IMR-90 (cell line): ENCODE results near the gene RYR2. TPM values are rescaled to one million over a fixed set of nuclear protein-coding genes. Genes with fewer than 3 reads are reported as not detected.

ENCODE experiments used
- ATAC-seq: fragments of 200-7000 bp; cut with Tn5 transposase; 2 replicates; pipeline ENCODE4 v1.9.1; 2020; ENCODE audit warnings: low read depth, mild to moderate bottlenecking, moderate library complexity
- BruUV-seq: library from RNA; stranded (reverse); fragments of 400-500 nt; replicated peaks from 2 replicates; lab custom pipeline; 2021; lab: Mats Ljungman, UMichigan
- CTCF ChIA-PET: fragments of 300-600 bp; formaldehyde crosslinking; extraction: SDS; loops from one replicate; lab custom pipeline; 2021; ENCODE audit warnings: antibody characterized with exemption; lab: Yijun Ruan, JAX
- POLR2A ChIA-PET: fragments of 300-600 bp; sonication (Branson Sonifier 250); formaldehyde crosslinking; loops from one replicate; lab custom pipeline; 2022; ENCODE audit warnings: antibody characterized with exemption; ENCODE audit not compliant: unreplicated experiment; lab: Charles Lee
- DNase-seq: peaks from one replicate; pipeline ENCODE4 v3.0.0; 2013
- H2AFZ ChIP-seq: replicated peaks from 2 replicates; pipeline ENCODE3; 2013; ENCODE audit warnings: low read length, mild to moderate bottlenecking; ENCODE audit not compliant: poor library complexity
- H2AK5ac ChIP-seq: 2 replicates; pipeline ENCODE4 v1.6.1; 2013; ENCODE audit warnings: low read depth, low read length, inconsistent platforms
- H2AK9ac ChIP-seq: replicated peaks from 2 replicates; pipeline ENCODE3; 2013; ENCODE audit warnings: mild to moderate bottlenecking, low read depth, low read length, moderate library complexity; ENCODE audit not compliant: poor library complexity
- H2BK120ac ChIP-seq: 2 replicates; pipeline ENCODE4 v1.6.1; 2013; ENCODE audit warnings: low read depth, low read length, inconsistent platforms
- H2BK15ac ChIP-seq: 3 replicates; pipeline ENCODE4 v1.6.1; 2013; ENCODE audit warnings: low read depth, low read length, inconsistent platforms
- H2BK20ac ChIP-seq: 2 replicates; pipeline ENCODE4 v1.6.1; 2013; ENCODE audit warnings: low read depth, mild to moderate bottlenecking, inconsistent platforms, low read length, moderate library complexity
- H2BK5ac ChIP-seq: 2 replicates; pipeline ENCODE4 v1.6.1; 2013; ENCODE audit warnings: mild to moderate bottlenecking, low read depth, low read length, inconsistent platforms; ENCODE audit not compliant: poor library complexity, severe bottlenecking
- H3K14ac ChIP-seq: replicated peaks from 2 replicates; pipeline ENCODE4 v1.6.1; 2013; ENCODE audit warnings: low read depth, low read length, inconsistent platforms
- H3K18ac ChIP-seq: 2 replicates; pipeline ENCODE4 v1.6.1; 2013; ENCODE audit warnings: low read depth, low read length, control low read depth
- H3K23ac ChIP-seq: 2 replicates; pipeline ENCODE4 v1.6.1; 2013; ENCODE audit warnings: low read depth, low read length, inconsistent platforms
- H3K27ac ChIP-seq: 2 replicates; pipeline ENCODE4 v1.5.1; 2013; ENCODE audit warnings: mild to moderate bottlenecking, control low read depth, low read length; ENCODE audit not compliant: insufficient read depth
- H3K27me3 ChIP-seq: 2 replicates; pipeline ENCODE4 v1.6.1; 2013; ENCODE audit warnings: low read length; ENCODE audit not compliant: control insufficient read depth, insufficient read depth
- H3K36me3 ChIP-seq: 2 replicates; pipeline ENCODE4 v1.6.1; 2013; ENCODE audit warnings: low read length, mixed read lengths; ENCODE audit not compliant: control insufficient read depth, insufficient read depth
- H3K4ac ChIP-seq: 2 replicates; pipeline ENCODE4 v1.6.1; 2013; ENCODE audit warnings: low read depth, low read length, inconsistent platforms
- H3K4me1 ChIP-seq: 2 replicates; pipeline ENCODE4 v1.6.1; 2013; ENCODE audit warnings: low read length, mixed read lengths; ENCODE audit not compliant: control insufficient read depth, insufficient read depth
- H3K4me2 ChIP-seq: 2 replicates; pipeline ENCODE4 v1.6.1; 2013; ENCODE audit warnings: low read depth, mild to moderate bottlenecking, control low read depth, low read length, moderate library complexity
- H3K4me3 ChIP-seq: 2 replicates; pipeline ENCODE4 v1.5.1; 2013; ENCODE audit warnings: low read depth, mild to moderate bottlenecking, control low read depth, low read length, moderate library complexity; ENCODE audit not compliant: insufficient read depth
- H3K56ac ChIP-seq: 2 replicates; pipeline ENCODE4 v1.6.1; 2013; ENCODE audit warnings: low read length, inconsistent platforms; ENCODE audit not compliant: insufficient read depth; ENCODE audit errors: extremely low read depth
- H3K79me1 ChIP-seq, 2 experiments: 2 replicates each; pipeline ENCODE4 v1.6.1; 2013; ENCODE audit warnings: low read length in 2 of 2, inconsistent platforms in 1 of 2, low read depth in 1 of 2
- H3K9ac ChIP-seq: 2 replicates; pipeline ENCODE4 v1.6.1; 2013; ENCODE audit warnings: low read depth, low read length, control low read depth
- H3K9me1 ChIP-seq: 2 replicates; pipeline ENCODE4 v1.6.1; 2013; ENCODE audit warnings: low read length, inconsistent platforms; ENCODE audit not compliant: insufficient read depth
- H3K9me3 ChIP-seq: 2 replicates; pipeline ENCODE4 v1.6.1; 2013; ENCODE audit warnings: low read length; ENCODE audit not compliant: control insufficient read depth, insufficient read depth
- H4K20me1 ChIP-seq: 2 replicates; pipeline ENCODE4 v1.6.1; 2013; ENCODE audit warnings: low read length, inconsistent platforms; ENCODE audit not compliant: insufficient read depth
- H4K5ac ChIP-seq: 2 replicates; pipeline ENCODE4 v1.6.1; 2013; ENCODE audit warnings: mild to moderate bottlenecking, low read depth, low read length, control low read depth
- H4K8ac ChIP-seq, 2 experiments: 2 replicates each; pipeline ENCODE4 v1.6.1; 2013; ENCODE audit warnings: low read depth in 2 of 2, low read length in 2 of 2, control low read depth in 1 of 2, inconsistent platforms in 1 of 2
- H4K91ac ChIP-seq: 2 replicates; pipeline ENCODE4 v1.6.1; 2013; ENCODE audit warnings: low read depth, low read length, inconsistent platforms; ENCODE audit not compliant: insufficient read depth
- CEBPB ChIP-seq: IDR thresholded peaks from 2 replicates; pipeline ENCODE4 v1.6.1; 2012; ENCODE audit warnings: low read depth, low read length, improper control_type of control experiment
- CHD1 ChIP-seq: IDR thresholded peaks from 2 replicates; pipeline ENCODE4 v1.6.1; 2012; ENCODE audit warnings: low read depth, low read length, improper control_type of control experiment
- MAFK ChIP-seq: IDR thresholded peaks from 2 replicates; pipeline ENCODE4 v1.6.1; 2012; ENCODE audit warnings: low read depth, low read length, improper control_type of control experiment
- MAZ ChIP-seq: IDR thresholded peaks from 2 replicates; pipeline ENCODE4 v1.6.1; 2012; ENCODE audit warnings: low read depth, mild to moderate bottlenecking, low read length, improper control_type of control experiment, moderate library complexity, borderline replicate concordance
- MXI1 ChIP-seq: IDR thresholded peaks from 2 replicates; pipeline ENCODE4 v1.6.1; 2012; ENCODE audit warnings: low read depth, mild to moderate bottlenecking, low read length, moderate library complexity, borderline replicate concordance
- NFE2L2 ChIP-seq: fragments of 150-350 bp; IDR thresholded peaks from 2 replicates; pipeline ENCODE4 v1.6.1; 2016; ENCODE audit warnings: low read depth, mild to moderate bottlenecking, low read length
- RCOR1 ChIP-seq: IDR thresholded peaks from 2 replicates; pipeline ENCODE4 v1.6.1; 2012; ENCODE audit warnings: mild to moderate bottlenecking, low read length, improper control_type of control experiment; ENCODE audit not compliant: insufficient replicate concordance
- RFX5 ChIP-seq: IDR thresholded peaks from 2 replicates; pipeline ENCODE4 v1.8.0; 2012; ENCODE audit warnings: low read depth, mild to moderate bottlenecking, low read length, moderate library complexity
- WGBS, 2 experiments: methylation state at CpG; one replicate each; pipeline versions ENCODE4 v1.1.5 to v1.1.7; 2013; ENCODE audit warnings: missing lambda C conversion rate in 2 of 2; ENCODE audit not compliant: insufficient read length in 1 of 2; ENCODE audit errors: extremely low coverage in 2 of 2; 5-methylcytosine and 5-hydroxymethylcytosine counted together
- dilution Hi-C: fragments of 300-500 bp; cut with HindIII; formaldehyde crosslinking; loops from one replicate; pipeline ENCODE4 v1.14.3; 2018; ENCODE audit warnings: low sequenced_read_pairs; ENCODE audit not compliant: unreplicated experiment
- in situ Hi-C: fragments of 300-500 bp; cut with MboI; formaldehyde crosslinking; loops from 3 replicates; pipeline ENCODE4 v1.14.3; 2019; ENCODE audit warnings: low sequenced_read_pairs, inconsistent platforms, mixed read lengths
- intact Hi-C: fragments of 100-400 bp; cut with micrococcal nuclease; formaldehyde crosslinking; loops from 2 replicates; pipeline ENCODE4 v1.10.0; 2022
- polyA plus RNA-seq, 3 experiments: library from polyadenylated mRNA; depleted of rRNA; stranded (reverse); fragments of >200 nt; gene quantifications; 2 replicates each; pipeline ENCODE4 v1.2.3, GENCODE V29; 2012; ENCODE audit warnings: low replicate concordance in 1 of 3
- total RNA-seq: library from RNA; depleted of rRNA; stranded (reverse); fragments of >200 nt; gene quantifications from 2 replicates; pipeline ENCODE4 v1.2.3, GENCODE V29; 2012
- TF ChIP-seq, protein P1 (sequence below): conservative IDR thresholded peaks from 2 replicates; pipeline ENCODE4 v1.5.1; 2012; ENCODE audit warnings: mild to moderate bottlenecking, low read depth, low read length, improper control_type of control experiment

RYR2 gene
- total and polyA plus RNA-seq, 2 of the 4 experiments (the other 2 are of a cell fraction), result not detected

- ChIA-PET POLR2A (no interaction called here), CTCF (no interaction called here)
- no peaks in the 10 kb centered on the region for H3K79me1 ChIP-seq
- DNase-seq (no peak), ATAC-seq (no peak)
- H3K18ac ChIP-seq, result no peak overlapping the region
- H3K4me1 ChIP-seq, result no peaks in the 10 kb centered on the region
- no peaks in the 10 kb centered on the region for H3K27me3 ChIP-seq
- no peak overlapping the region for H3K4me2 ChIP-seq
- no peak overlapping the region for H2BK120ac ChIP-seq
- H3K4ac ChIP-seq, result no peak overlapping the region
- no peak overlapping the region for H2BK20ac ChIP-seq
- intact Hi-C loops, result no loop called here
- H2AK9ac ChIP-seq, result no peak overlapping the region
- dilution Hi-C loops, result no loop called here
- H3K27ac ChIP-seq, result no peak overlapping the region
- H3K23ac ChIP-seq, result no peak overlapping the region
- TF ChIP-seq RFX5 (no peak), MAFK (no peak), NFE2L2 (no peak), CEBPB (no peak), RCOR1 (no peak), MAZ (no peak), CHD1 (no peak), MXI1 (no peak)
- TF ChIP-seq, protein P1, sequence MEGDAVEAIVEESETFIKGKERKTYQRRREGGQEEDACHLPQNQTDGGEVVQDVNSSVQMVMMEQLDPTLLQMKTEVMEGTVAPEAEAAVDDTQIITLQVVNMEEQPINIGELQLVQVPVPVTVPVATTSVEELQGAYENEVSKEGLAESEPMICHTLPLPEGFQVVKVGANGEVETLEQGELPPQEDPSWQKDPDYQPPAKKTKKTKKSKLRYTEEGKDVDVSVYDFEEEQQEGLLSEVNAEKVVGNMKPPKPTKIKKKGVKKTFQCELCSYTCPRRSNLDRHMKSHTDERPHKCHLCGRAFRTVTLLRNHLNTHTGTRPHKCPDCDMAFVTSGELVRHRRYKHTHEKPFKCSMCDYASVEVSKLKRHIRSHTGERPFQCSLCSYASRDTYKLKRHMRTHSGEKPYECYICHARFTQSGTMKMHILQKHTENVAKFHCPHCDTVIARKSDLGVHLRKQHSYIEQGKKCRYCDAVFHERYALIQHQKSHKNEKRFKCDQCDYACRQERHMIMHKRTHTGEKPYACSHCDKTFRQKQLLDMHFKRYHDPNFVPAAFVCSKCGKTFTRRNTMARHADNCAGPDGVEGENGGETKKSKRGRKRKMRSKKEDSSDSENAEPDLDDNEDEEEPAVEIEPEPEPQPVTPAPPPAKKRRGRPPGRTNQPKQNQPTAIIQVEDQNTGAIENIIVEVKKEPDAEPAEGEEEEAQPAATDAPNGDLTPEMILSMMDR, result no peak
- H4K91ac ChIP-seq, result no peak overlapping the region
- H3K56ac ChIP-seq, result no peak overlapping the region
- no peak overlapping the region for H2AFZ ChIP-seq
- peaks cover 9% of the 10 kb centered on the region; the same call in 1 of the 2 replicates for H3K9me3 ChIP-seq
- in situ Hi-C loops, result no loop called here
- H4K8ac ChIP-seq, result no peak overlapping the region
- no peaks in the 10 kb centered on the region for H4K20me1 ChIP-seq
- no peaks in the 10 kb centered on the region for H3K36me3 ChIP-seq
- H2AK5ac ChIP-seq, result no peak overlapping the region
- H4K5ac ChIP-seq, result no peak overlapping the region
- WGBS, 2 experiments, result 77% methylated on average over 8 of the region's 13 CpGs; no CpG with 5 or more reads in 1 of the 2 experiments
- H2BK5ac ChIP-seq, result no peak overlapping the region
- BruUV-seq, result no TSS peak
- H3K14ac ChIP-seq, result no peak overlapping the region
- H3K9me1 ChIP-seq, result no peaks in the 10 kb centered on the region
- no peak overlapping the region for H2BK15ac ChIP-seq
- H3K4me3 ChIP-seq, result no peak overlapping the region
- H3K9ac ChIP-seq, result no peak overlapping the region
Observed at GRCh38 chr1:237590386-237590785, 548.4 kb downstream of the RYR2 start.
